IPS-18a (cell line): ENCODE results near the gene TSPAN16.

Experiments
- H3K27ac ChIP-seq: one replicate; pipeline ENCODE4 v1.5.1; 2013; ENCODE audit warnings: low read length
- H3K27me3 ChIP-seq: one replicate; pipeline ENCODE4 v1.6.1; 2013; ENCODE audit warnings: mild to moderate bottlenecking, low read length; ENCODE audit not compliant: control insufficient read depth, insufficient read depth
- H3K36me3 ChIP-seq: one replicate; pipeline ENCODE4 v1.6.1; 2013; ENCODE audit warnings: low read depth, low read length; ENCODE audit not compliant: control insufficient read depth
- H3K4me1 ChIP-seq: one replicate; pipeline ENCODE4 v1.6.1; 2013; ENCODE audit warnings: low read depth, low read length; ENCODE audit not compliant: control insufficient read depth
- H3K4me3 ChIP-seq: one replicate; pipeline ENCODE4 v1.5.1; 2013; ENCODE audit warnings: low read length
- H3K9ac ChIP-seq: one replicate; pipeline ENCODE4 v1.6.1; 2013; ENCODE audit warnings: mild to moderate bottlenecking, low read length, moderate library complexity
- H3K9me3 ChIP-seq: one replicate; pipeline ENCODE4 v1.6.1; 2013; ENCODE audit warnings: low read depth, low read length; ENCODE audit not compliant: control insufficient read depth

Gene TSPAN16

GRCh38 chr19:11260996-11261395, 35.0 kb upstream of the TSPAN16 start:
- no peak overlapping the region for H3K4me3 ChIP-seq
- H3K9me3 ChIP-seq: no peaks in the 10 kb centered on the region
- no peaks in the 10 kb centered on the region for H3K36me3 ChIP-seq
- no peak overlapping the region for H3K9ac ChIP-seq
- H3K27me3 ChIP-seq: no peaks in the 10 kb centered on the region
- H3K27ac ChIP-seq: no peak overlapping the region
- H3K4me1 ChIP-seq: no peaks in the 10 kb centered on the region

DNA sequence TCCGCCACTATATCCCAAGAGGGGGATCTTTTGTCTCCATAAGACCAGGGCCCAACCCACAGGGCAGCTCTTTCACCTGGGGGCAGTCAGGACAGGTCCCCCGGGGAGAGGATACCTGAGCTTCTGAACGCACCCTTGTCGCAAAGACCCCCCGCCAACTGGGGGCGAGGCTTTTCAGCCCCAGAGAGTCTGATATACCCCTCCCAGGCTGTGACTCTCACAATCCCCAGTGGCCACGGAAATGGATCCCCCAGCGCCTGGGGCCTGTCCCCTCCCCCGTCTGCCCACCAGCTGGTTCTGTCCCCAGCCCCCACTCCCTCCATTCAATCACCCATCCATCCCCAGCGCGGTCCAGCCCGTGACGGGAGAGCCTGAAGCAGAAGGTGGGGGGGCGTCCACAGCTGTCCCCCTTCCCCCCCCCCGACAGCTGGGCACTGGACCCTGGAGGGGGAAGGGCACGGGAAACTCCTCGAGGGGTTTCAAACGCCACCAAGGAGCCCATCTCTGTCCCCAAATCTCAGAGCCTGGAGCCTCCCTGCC, 34.5 kb upstream of the TSPAN16 start:
- no peaks in the 10 kb centered on the region for H3K4me1 ChIP-seq
- H3K36me3 ChIP-seq: no peaks in the 10 kb centered on the region
- no peak overlapping the region for H3K27ac ChIP-seq
- no peaks in the 10 kb centered on the region for H3K27me3 ChIP-seq
- H3K9ac ChIP-seq: peak overlapping the region; percentile 50
- no peaks in the 10 kb centered on the region for H3K9me3 ChIP-seq
- H3K4me3 ChIP-seq: peak overlapping the region; percentile 74

DNA sequence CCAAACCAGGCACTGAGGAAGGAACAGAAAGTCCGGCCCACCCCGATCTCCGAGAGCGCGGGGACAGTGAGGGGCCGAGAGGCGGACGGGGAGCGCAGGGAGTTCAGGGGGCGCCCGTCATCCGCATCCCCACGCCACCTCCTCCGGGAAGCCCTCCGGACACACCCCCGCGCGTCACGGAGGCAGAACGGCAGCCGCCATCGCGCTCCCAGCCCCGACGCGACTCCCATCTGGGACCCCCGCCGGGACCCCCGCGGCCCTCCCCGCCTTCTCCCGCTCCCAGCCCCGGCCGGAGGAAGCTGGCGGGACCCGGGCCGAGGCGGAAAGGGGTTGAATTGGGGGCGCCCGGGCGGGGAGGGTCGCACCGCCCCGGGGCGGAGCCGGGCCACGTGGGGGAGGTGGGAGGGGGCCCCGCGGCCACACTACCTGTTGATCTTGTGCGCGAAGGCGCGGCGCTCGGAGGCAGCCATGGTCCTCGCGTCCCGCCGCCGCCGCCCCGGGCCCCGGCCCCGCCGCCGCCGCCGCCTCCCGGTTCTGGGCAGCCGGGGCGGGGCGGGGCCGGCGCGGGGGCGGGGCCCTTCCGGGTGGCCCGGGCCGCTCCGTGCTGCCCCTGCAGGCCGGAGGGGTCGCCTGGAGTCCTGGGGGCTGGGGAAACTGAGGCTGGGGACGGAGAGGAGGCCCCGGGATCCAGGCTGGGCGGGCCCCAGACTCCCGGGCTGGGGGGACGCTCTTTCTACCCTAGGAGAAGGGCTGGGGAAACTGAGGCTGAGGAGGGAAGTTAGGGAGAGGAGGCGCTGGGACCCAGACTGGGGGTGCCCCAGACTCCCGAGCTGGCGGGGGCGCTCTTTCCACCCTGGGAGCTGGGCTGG, 33.8 kb upstream of the TSPAN16 start, which contains the start of gene DOCK6:
TSS of gene DOCK6 (minus strand) at position 554 of the 869 bp plus-strand sequence. CDS start at position 470, 84 bp downstream.
- Histone ChIP-seq H3K9me3 (no peaks in the 10 kb centered on the region), H3K4me3 (peak within 1 kb of the TSS; percentile 74), H3K27me3 (no peaks in the 10 kb centered on the region), H3K36me3 (no peaks in the 10 kb centered on the region), H3K27ac (no peak within 1 kb of the TSS), H3K9ac (peak within 1 kb of the TSS; percentile 50), H3K4me1 (no peaks in the 10 kb centered on the region)

DNA sequence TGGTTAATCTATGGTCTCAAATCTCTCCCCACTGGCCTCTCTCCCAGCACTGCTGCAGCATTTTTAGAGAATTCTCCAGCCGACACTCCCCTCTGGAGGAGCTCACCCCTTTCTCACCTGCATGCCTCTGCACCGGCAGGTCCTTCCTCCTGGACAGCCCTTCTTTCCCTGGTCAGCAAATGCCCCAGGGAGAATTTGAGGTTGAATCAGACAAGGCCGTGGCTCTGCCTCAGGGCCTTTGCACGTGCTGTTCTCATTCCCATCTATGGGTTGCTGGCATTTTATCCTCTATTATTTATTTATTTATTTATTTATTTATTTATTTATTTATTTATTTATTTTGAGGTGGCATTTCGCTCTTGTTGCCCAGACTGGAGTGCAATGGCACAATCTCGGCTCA, 32.2 kb upstream of the TSPAN16 start:
- Histone ChIP-seq H3K4me1 (no peaks in the 10 kb centered on the region), H3K9ac (no peak overlapping the region), H3K27ac (no peak overlapping the region), H3K27me3 (no peaks in the 10 kb centered on the region), H3K4me3 (no peak overlapping the region), H3K9me3 (no peaks in the 10 kb centered on the region), H3K36me3 (no peaks in the 10 kb centered on the region)

- H3K27ac ChIP-seq: no peak overlapping the region
- no peak overlapping the region for H3K4me3 ChIP-seq
- H3K4me1 ChIP-seq: no peaks in the 10 kb centered on the region
- H3K27me3 ChIP-seq: no peaks in the 10 kb centered on the region
- H3K36me3 ChIP-seq: no peaks in the 10 kb centered on the region
- no peaks in the 10 kb centered on the region for H3K9me3 ChIP-seq
- no peak overlapping the region for H3K9ac ChIP-seq
These were observed 31.3 kb upstream of the TSPAN16 start for GRCh38 chr19:11264452-11265176.

DNA sequence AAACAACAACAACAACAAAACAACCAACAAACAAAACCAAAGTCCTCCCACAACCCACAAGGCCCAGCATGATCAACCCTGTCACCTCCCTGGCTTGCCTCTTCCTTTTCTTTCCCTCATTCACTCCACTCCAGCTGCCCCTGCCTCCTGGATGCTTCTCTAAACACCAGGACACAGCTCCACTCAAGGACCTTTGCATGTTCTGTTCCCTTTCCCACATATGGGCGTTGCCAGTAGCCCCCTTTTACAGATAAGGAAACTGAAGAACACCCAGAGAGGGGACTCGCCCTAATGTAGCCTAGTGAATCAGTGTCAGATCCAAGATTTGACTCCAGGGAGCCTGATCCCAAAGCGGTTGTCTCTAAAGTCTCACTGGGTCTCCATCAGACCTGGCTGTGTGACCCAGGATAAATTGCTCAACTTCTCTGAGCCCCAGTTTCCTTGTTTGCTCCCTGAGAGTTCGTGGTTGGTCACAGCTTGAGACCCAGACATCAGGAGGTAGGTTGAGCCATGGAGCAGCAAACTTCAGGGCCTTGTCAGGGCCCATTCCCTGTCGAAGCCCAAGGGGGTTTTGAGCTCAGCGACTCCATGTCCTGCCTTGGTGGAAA, 30.7 kb upstream of the TSPAN16 start:
- Histone ChIP-seq H3K27ac (no peak overlapping the region), H3K9me3 (no peaks in the 10 kb centered on the region), H3K27me3 (no peaks in the 10 kb centered on the region), H3K9ac (no peak overlapping the region), H3K4me1 (no peaks in the 10 kb centered on the region), H3K36me3 (no peaks in the 10 kb centered on the region), H3K4me3 (no peak overlapping the region)

DNA sequence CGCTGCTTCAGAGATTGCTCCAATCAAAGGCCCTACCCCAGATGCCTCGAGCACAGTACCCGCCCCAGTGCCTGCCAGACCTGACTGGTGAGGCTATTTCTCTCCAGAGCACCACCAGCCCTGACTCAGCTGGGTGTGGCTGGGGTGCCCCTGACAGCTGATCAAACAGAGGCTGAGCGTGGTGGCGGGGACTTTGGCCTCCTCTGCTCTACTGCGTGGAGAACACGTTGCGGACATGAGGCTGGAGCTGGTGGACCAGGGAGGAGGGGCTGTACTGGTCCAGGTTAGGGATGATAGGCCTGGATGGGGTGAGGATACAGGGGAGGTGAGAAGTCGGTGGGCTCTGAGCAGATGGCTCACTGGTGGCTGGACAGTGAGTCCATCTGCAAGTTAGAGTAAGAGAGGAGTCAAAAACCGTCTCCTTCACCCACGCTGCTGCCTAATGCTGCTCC, 30.1 kb upstream of the TSPAN16 start:
- H3K9ac ChIP-seq: no peak overlapping the region
- no peak overlapping the region for H3K4me3 ChIP-seq
- H3K4me1 ChIP-seq: no peaks in the 10 kb centered on the region
- no peaks in the 10 kb centered on the region for H3K36me3 ChIP-seq
- H3K27ac ChIP-seq: no peak overlapping the region
- no peaks in the 10 kb centered on the region for H3K27me3 ChIP-seq
- no peaks in the 10 kb centered on the region for H3K9me3 ChIP-seq

DNA sequence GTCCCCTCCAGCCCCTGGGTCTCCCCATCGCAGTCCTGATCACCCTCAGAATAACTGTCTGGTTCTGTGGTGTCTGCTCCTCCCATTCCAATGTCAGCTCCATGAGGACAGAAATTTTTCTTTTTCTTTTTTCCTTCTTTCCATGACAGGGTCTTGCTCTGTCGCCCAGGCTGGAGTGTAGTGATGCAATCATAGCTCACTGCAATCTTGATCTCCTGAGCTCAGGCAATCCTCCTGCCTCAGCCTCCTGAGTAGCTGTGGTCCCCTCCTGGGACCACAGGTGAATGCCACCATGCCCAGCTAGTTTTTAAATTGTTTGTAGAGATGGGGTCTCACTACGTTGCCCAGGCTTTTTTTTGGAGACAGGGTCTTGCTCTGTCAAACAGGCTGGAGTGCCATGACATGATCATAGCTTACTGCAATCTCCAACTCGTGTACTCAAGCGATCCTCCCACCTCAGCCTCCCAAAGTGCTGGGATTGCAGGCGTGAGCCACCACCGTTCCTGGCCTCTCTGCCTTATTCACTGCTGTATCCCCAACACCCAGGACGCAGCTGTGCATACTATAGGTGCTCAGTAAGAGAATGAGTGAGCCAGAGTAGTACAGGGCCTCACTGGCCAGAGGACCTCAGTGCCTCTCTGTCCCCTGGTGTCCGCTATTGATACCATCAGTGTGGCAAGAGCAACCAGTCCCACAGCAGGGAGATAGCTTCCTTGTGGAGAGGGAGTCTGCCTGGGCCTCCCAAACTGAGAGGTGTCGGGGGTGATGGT, 28.5 kb upstream of the TSPAN16 start:
- Histone ChIP-seq H3K27me3 (no peaks in the 10 kb centered on the region), H3K9me3 (no peaks in the 10 kb centered on the region), H3K36me3 (no peaks in the 10 kb centered on the region), H3K4me3 (no peak overlapping the region), H3K27ac (no peak overlapping the region), H3K9ac (no peak overlapping the region), H3K4me1 (no peaks in the 10 kb centered on the region)

DNA sequence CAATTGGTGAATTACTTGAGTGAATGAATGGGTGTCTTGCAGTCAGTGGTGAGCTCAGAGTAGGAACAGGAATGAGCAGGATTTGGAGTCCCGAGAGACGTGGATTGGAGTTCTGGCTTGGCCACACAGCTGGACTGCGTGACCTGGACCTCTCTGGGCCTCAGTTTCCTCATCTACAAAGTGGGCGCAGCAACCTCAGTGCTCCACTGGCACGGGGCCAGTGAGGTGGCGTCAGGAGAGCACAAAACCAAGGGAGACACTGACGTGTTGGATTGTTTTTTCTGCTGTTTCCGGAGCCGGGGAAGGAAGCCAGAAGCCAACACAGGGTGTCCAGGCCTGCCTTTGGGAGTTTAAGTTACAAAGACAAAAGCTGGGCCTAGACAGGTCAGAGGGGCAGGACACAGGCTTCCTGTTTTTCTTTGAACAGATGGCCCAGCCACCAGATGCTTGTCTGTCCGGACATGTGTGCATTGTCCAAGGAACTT, 27.1 kb upstream of the TSPAN16 start:
- H3K27ac ChIP-seq: no peak overlapping the region

GRCh38 chr19:11269408-11269807, 26.6 kb upstream of the TSPAN16 start:
- H3K9me3 ChIP-seq: no peaks in the 10 kb centered on the region
- H3K4me1 ChIP-seq: no peaks in the 10 kb centered on the region
- H3K27ac ChIP-seq: no peak overlapping the region
- H3K36me3 ChIP-seq: no peaks in the 10 kb centered on the region
- H3K4me3 ChIP-seq: no peak overlapping the region
- H3K27me3 ChIP-seq: no peaks in the 10 kb centered on the region
- H3K9ac ChIP-seq: no peak overlapping the region

More for the DNA sequence above, 27.1 kb upstream of the TSPAN16 start:
- Histone ChIP-seq H3K4me3 (no peak overlapping the region), H3K4me1 (no peaks in the 10 kb centered on the region), H3K27me3 (no peaks in the 10 kb centered on the region), H3K36me3 (no peaks in the 10 kb centered on the region), H3K9me3 (no peaks in the 10 kb centered on the region), H3K9ac (no peak overlapping the region)
